Naive thymus-derived CD4-positive, alpha-beta T cell (primary cell): ENCODE results near the gene KLHDC9. TPM values are rescaled to one million over a fixed set of nuclear protein-coding genes. Genes with fewer than 3 reads are reported as not detected.
A peak's percentile ranks its signal among the peaks of the same experiment; 100 is the strongest.

Source experiments
- ATAC-seq: fragments of 150-1000 bp; cut with Tn5 transposase; 2 replicates; pipeline ENCODE4 v1.10.0; 2021; ENCODE audit warnings: mild to moderate bottlenecking, moderate library complexity
- CTCF ChIA-PET: fragments of 350-600 bp; sonication (Branson Sonifier 250); formaldehyde crosslinking; loops from one replicate; lab custom pipeline; 2021; ENCODE audit warnings: antibody characterized with exemption; lab: Charles Lee
- POLR2A ChIA-PET: fragments of 350-600 bp; sonication (Branson Sonifier 250); formaldehyde crosslinking; loops from one replicate; lab custom pipeline; 2021; ENCODE audit warnings: antibody characterized with exemption, inconsistent platforms; lab: Charles Lee
- DNase-seq, 9 donors: peaks; one replicate each; pipeline versions ENCODE4 v3.0.0 to v3.0.0-alpha.2; 2020 to 2022; ENCODE audit warnings: mixed read lengths in 1 of 9
- H3K27ac ChIP-seq: one replicate; pipeline ENCODE4 v1.7.0; 2013; ENCODE audit warnings: mild to moderate bottlenecking, low read depth, low read length, moderate library complexity
- H3K27me3 ChIP-seq, 2 donors: one replicate each; pipeline ENCODE4 v1.7.0; 2013; ENCODE audit warnings: low read length in 2 of 2, mild to moderate bottlenecking in 2 of 2, moderate library complexity in 2 of 2; ENCODE audit not compliant: control insufficient read depth in 2 of 2, insufficient read depth in 2 of 2
- H3K36me3 ChIP-seq, 3 experiments: 1 replicate in 2 of 3; 2 replicates in 1 of 3; pipeline ENCODE4 v1.7.0; 2013; ENCODE audit warnings: low read length in 3 of 3, mild to moderate bottlenecking in 3 of 3, moderate library complexity in 1 of 3; ENCODE audit not compliant: insufficient read depth in 3 of 3, control insufficient read depth in 2 of 3
- H3K4me1 ChIP-seq, 2 donors: one replicate each; pipeline ENCODE4 v1.7.0; 2013; ENCODE audit warnings: low read length in 2 of 2, mild to moderate bottlenecking in 2 of 2, moderate library complexity in 1 of 2; ENCODE audit not compliant: control insufficient read depth in 2 of 2, insufficient read depth in 2 of 2
- H3K4me3 ChIP-seq: 2 replicates; pipeline ENCODE4 v1.7.0; 2013; ENCODE audit warnings: mild to moderate bottlenecking, low read length
- H3K9me3 ChIP-seq, 3 experiments: 1 replicate in 2 of 3; 2 replicates in 1 of 3; pipeline ENCODE4 v1.7.0; 2013; ENCODE audit warnings: low read length in 3 of 3; ENCODE audit not compliant: control insufficient read depth in 2 of 3
- H3K27ac Mint-ChIP-seq, 9 donors: one replicate each; pipeline ENCODE4 v1.8.0; 2020 to 2022; ENCODE audit warnings: mixed read lengths in 9 of 9, mild to moderate bottlenecking in 8 of 9, moderate library complexity in 5 of 9, inconsistent platforms in 2 of 9
- H3K27me3 Mint-ChIP-seq, 5 donors: one replicate each; pipeline ENCODE4 v1.8.0; 2021 to 2022; ENCODE audit warnings: mixed read lengths in 5 of 5, mild to moderate bottlenecking in 1 of 5
- H3K36me3 Mint-ChIP-seq, 5 donors: one replicate each; pipeline ENCODE4 v1.8.0; 2020 to 2022; ENCODE audit warnings: mixed read lengths in 5 of 5, mild to moderate bottlenecking in 3 of 5, inconsistent platforms in 1 of 5
- H3K4me1 Mint-ChIP-seq, 7 donors: one replicate each; pipeline ENCODE4 v1.8.0; 2020 to 2022; ENCODE audit warnings: mixed read lengths in 7 of 7, mild to moderate bottlenecking in 3 of 7, inconsistent platforms in 1 of 7
- H3K4me3 Mint-ChIP-seq, 10 donors: one replicate each; pipeline ENCODE4 v1.8.0; 2020 to 2022; ENCODE audit warnings: mild to moderate bottlenecking in 10 of 10, mixed read lengths in 10 of 10, moderate library complexity in 6 of 10, inconsistent platforms in 2 of 10
- H3K9me3 Mint-ChIP-seq, 11 donors: one replicate each; pipeline ENCODE4 v1.8.0; 2020 to 2022; ENCODE audit warnings: mixed read lengths in 11 of 11, mild to moderate bottlenecking in 4 of 11, inconsistent platforms in 1 of 11, moderate library complexity in 1 of 11
- intact Hi-C, 2 donors: fragments of 100-400 bp; cut with micrococcal nuclease; formaldehyde crosslinking; loops; one replicate each; pipeline ENCODE4 v1.15.1; 2023
- polyA plus RNA-seq, 2 donors: library from polyadenylated mRNA; unstranded; fragments of 300-500 nt; fragmentation: Illumina TruSeq; gene quantifications; one replicate each; pipeline ENCODE4 v1.2.3, GENCODE V29; 2021
- total RNA-seq, 6 experiments: library from RNA in 5 of 6; stranded (reverse) in 5 of 6; gene quantifications; 1 replicate in 5 of 6; 2 replicates in 1 of 6; pipeline ENCODE4 v1.2.3 and lab custom pipeline; 2021 to 2026

KLHDC9 gene, protein sequence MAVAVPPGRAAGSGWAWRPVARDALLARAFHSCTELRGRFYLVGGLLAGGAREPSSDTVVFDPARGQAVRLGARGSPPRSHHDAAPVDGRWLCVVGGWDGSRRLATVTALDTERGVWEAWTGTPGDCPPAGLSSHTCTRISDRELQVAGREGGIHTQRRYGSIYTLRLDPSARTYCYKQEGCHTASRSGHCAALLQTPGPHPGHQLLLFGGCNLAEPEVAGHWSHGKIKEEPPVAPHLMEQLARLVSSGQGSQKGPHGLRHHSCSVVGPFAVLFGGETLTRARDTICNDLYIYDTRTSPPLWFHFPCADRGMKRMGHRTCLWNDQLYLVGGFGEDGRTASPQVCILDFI
- total RNA-seq: 1 to 10 TPM in 1 of 5 experiments, under 1 TPM in 1, not detected in 3; 0.40 to 1.1 TPM
- polyA plus RNA-seq: under 1 TPM in 1 of 2 donors, not detected in 1; 0.74 TPM
- total RNA-seq (lab: John Stamatoyannopoulos, UW): not detected

DNA sequence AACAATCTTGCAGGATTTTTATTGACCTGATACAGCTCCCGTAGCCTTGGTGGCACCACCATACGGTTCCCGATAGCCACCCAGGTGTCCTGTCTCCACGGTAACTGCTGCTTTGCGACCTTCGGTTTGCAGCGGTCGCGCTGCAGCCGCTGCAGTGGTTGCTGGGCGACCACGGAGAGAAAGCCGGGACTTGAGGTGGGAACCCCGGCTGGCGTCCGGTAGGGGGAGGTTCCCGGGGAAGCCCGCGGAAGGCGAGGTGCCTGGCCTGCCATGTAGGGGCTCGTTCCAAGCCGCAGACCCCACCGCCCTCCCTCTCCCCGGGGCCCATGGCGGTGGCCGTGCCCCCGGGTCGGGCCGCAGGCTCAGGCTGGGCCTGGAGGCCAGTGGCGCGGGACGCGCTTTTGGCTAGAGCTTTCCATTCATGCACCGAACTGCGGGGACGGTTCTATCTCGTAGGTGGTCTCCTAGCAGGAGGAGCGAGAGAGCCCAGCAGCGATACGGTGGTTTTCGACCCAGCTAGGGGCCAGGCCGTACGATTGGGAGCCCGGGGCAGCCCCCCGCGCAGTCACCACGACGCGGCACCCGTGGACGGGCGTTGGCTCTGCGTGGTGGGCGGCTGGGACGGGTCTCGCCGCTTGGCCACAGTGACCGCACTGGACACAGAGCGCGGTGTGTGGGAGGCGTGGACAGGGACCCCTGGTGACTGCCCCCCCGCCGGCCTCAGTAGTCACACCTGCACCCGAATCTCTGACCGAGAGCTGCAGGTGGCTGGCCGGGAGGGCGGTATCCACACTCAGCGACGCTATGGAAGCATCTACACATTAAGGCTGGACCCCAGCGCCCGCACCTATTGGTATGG, at the start of gene KLHDC9:
KLHDC9 (plus strand) TSS at position 152 of the 859 bp plus-strand sequence; CDS start at position 327, 175 bp downstream.
- Mint-ChIP-seq H3K27me3 (peaks cover 0 to 12% (median 0%) of the 10 kb centered on the region in 5 donors), H3K36me3 (peaks cover 0 to 13% (median 5%) of the 10 kb centered on the region in 5 donors), H3K27ac (peak within 1 kb of the TSS; percentile 87 to 100 (median 96)), H3K4me1 (peaks cover 18 to 40% (median 23%) of the 10 kb centered on the region in 7 donors), H3K4me3 (peak within 1 kb of the TSS; percentile 81 to 94 (median 90)), H3K9me3 (peaks cover 0 to 10% (median 0%) of the 10 kb centered on the region in 11 donors)
- peak within 1 kb of the TSS; percentile 81 for H3K4me3 ChIP-seq
- peaks cover 0 to 25% (median 7%) of the 10 kb centered on the region in 3 experiments for H3K36me3 ChIP-seq
- ATAC-seq (peak; percentile 57), DNase-seq (peak; percentile 29 to 68 (median 42))
- H3K27me3 ChIP-seq: no peaks in the 10 kb centered on the region
- peaks cover 9 to 11% of the 10 kb centered on the region in 2 donors for H3K4me1 ChIP-seq
- ChIA-PET POLR2A (interaction anchor here (0.5 to 7.4 kb wide), 19 partner anchors 13 to 431 kb away, joined by 3 to 106 read pairs (median 4); partner anchors contain the start of genes ARHGAP30, F11R, NIT1 and PFDN2), CTCF (interaction anchor here (0.6 to 7.4 kb wide), 21 partner anchors 10 to 261 kb away, joined by 3 to 123 read pairs (median 5); partner anchors contain the start of genes ARHGAP30, F11R, TSTD1 and USF1)
- H3K9me3 ChIP-seq: no peaks in the 10 kb centered on the region
- peak within 1 kb of the TSS; percentile 47 for H3K27ac ChIP-seq
- intact Hi-C loops: loop anchor here in 1 of 2 donors (1.0 to 2.0 kb wide), 3 partner anchors 20 to 262 kb away; partner anchors contain the start of genes NIT1 and PFDN2

DNA sequence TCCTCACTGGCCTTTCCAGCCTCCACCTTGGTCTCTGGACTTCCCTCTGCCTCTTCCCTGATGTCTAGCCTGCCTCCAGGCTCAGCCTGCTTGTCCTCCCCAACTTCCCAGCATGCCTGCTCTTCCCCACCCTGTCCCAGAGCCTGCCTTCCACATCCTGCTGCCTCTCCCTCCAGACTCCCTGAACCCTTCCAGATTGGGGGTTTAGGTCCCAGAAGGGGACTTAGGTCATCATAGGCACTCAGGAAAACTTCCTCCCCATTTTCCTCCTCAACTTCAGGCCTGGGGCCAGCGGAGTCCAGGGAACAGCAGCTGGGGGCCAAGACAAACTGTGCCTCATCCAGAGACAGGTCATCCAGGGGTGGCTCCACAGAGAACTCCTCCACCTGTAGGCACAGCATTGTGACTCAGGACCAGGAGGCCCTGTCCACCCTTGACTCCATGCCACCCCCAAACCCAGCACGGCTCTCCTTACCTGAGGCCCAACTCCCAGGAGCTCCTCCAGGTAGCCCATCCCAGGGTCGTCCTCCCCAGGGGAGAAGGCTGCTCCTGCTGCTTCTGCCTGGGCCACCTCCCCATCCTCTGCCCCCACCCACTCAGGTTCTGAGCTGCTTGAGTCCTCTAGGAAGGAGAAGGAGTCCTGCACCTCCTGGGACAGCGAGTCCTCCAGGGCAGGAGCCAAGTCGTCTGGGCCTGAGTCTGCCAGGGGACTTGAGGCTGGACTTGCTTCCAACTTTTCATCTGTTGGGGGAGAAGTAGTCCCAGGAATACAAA, 49.0 kb upstream of the KLHDC9 start:
- H3K4me1 ChIP-seq: peaks cover 14% of the 10 kb centered on the region in 2 donors
- Mint-ChIP-seq H3K4me3 (peak overlapping the region in 1 of 10 donors; percentile 79), H3K36me3 (peaks cover 12 to 58% (median 27%) of the 10 kb centered on the region in 5 donors), H3K9me3 (no peaks in the 10 kb centered on the region), H3K4me1 (peaks cover 31 to 46% (median 33%) of the 10 kb centered on the region in 7 donors), H3K27me3 (no peaks in the 10 kb centered on the region), H3K27ac (peak overlapping the region in 8 of 9 donors; percentile 36 to 88 (median 64))
- DNase-seq (no peak), ATAC-seq (no peak)
- no peak overlapping the region for H3K27ac ChIP-seq
- H3K9me3 ChIP-seq: no peaks in the 10 kb centered on the region
- CTCF ChIA-PET: interaction anchor here (0.5 to 1.5 kb wide), 3 partner anchors 7 to 80 kb away, joined by 3 read pairs; no protein-coding TSS in a partner anchor
- POLR2A ChIA-PET: interaction anchor here (0.9 to 16.0 kb wide), 3 partner anchors 10 to 20 kb away, joined by 3 to 377 read pairs (median 3); partner anchors contain the start of genes ARHGAP30 and TSTD1
- H3K27me3 ChIP-seq: no peaks in the 10 kb centered on the region
- H3K36me3 ChIP-seq: peaks cover 41 to 71% (median 46%) of the 10 kb centered on the region in 3 experiments
- no peak overlapping the region for H3K4me3 ChIP-seq
- intact Hi-C loops: loop anchor here (5.0 to 10.0 kb wide), 4 partner anchors 176 to 784 kb away; partner anchors contain the start of genes APOA2 (in 1 of the 2), COPA (in 1 of the 2), DCAF8 (in 1 of the 2) and NCSTN (in 1 of the 2)

DNA sequence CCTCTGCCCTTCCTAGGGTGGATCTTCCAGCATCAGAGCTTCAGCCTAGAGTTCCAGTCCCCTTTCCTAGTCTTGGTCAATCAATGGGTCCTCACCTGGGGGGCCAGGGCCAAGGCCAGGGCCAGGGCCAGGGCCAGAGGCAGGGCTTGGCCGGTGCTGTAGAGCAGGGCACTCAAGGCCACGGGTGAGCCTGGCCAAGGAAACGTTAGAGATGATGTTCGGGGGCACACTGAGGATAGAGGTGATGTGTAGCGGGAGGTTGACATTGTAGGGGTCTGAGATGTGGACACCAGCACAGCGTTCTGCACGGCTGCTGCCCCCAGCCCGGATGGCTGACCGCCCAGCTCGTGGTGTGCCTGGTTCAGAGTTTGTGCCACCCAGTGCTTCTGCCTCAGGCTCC, 46.9 kb upstream of the KLHDC9 start:
- Histone ChIP-seq H3K27ac (no peak overlapping the region), H3K36me3 (peaks cover 57 to 81% (median 59%) of the 10 kb centered on the region in 3 experiments), H3K4me1 (peaks cover 5 to 9% of the 10 kb centered on the region in 2 donors), H3K4me3 (no peak overlapping the region), H3K27me3 (no peaks in the 10 kb centered on the region), H3K9me3 (no peaks in the 10 kb centered on the region)
- peaks cover 8 to 64% (median 31%) of the 10 kb centered on the region in 5 donors for H3K36me3 Mint-ChIP-seq
- peak overlapping the region in 3 of 9 donors; percentile 47 to 62 (median 55) for H3K27ac Mint-ChIP-seq
- H3K4me1 Mint-ChIP-seq: peaks cover 26 to 37% (median 29%) of the 10 kb centered on the region in 7 donors
- intact Hi-C loops: no loop called here
- ATAC-seq: no peak
- H3K9me3 Mint-ChIP-seq: no peaks in the 10 kb centered on the region
- H3K4me3 Mint-ChIP-seq: no peak overlapping the region
- H3K27me3 Mint-ChIP-seq: no peaks in the 10 kb centered on the region
- POLR2A ChIA-PET: interaction anchor here (0.6 to 16.0 kb wide), 6 partner anchors 10 to 92 kb away, joined by 3 to 377 read pairs (median 4); partner anchors contain the start of gene ARHGAP30
- no peak for DNase-seq
- CTCF ChIA-PET: interaction anchor here (0.9 kb wide), 1 partner anchor 46 kb away, joined by 6 read pairs; no protein-coding TSS in a partner anchor

DNA sequence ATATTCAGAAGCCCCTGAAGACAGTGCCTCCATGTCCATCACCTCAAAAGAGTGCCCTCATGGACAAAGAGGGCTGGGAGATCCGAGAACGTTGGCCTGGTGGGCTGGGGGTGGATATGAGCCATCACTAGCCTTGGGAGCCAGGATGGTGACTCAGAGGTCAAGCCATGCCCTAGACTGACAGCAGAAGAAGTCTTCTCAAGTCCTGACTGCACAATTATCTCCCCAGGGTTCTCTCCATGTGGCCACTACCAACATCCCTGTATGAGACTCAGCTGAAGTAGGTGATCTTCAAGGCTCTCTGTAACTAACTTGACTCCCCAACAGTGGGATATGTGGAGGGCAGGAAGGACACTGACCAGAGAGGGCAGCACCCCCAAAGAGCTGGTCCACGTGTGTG, 45.3 kb upstream of the KLHDC9 start:
- POLR2A ChIA-PET: interaction anchor here (1.2 to 16.0 kb wide), 3 partner anchors 16 to 45 kb away, joined by 3 to 377 read pairs (median 36); partner anchors contain the start of genes ARHGAP30 and KLHDC9
- ATAC-seq: no peak

DNA sequence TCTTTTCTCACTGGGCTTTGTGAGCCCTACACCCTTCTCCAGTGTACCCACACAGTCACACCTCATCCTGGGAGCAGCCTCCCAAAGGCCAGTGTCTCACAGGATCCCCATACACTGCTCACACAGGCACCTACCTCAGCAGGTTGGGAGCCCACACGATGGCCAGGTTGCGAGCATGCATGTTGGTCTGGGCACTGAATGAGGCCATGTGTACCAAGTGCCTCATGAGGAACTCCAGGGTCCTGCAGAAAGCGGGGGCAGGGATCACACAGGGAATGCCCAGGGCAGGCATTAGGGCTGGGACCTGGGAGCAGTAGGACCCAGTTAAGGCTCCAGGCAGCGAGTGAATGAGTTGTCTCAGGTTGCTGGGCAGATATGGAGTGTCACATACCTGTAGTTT, 43.9 kb upstream of the KLHDC9 start:
- intact Hi-C loops: no loop called here
- H3K27me3 ChIP-seq: no peaks in the 10 kb centered on the region
- H3K4me3 Mint-ChIP-seq: no peak overlapping the region
- CTCF ChIA-PET: interaction anchor here (1.2 to 2.0 kb wide), 5 partner anchors 11 to 42 kb away, joined by 3 to 6 read pairs (median 3); partner anchors contain the start of gene ARHGAP30
- H3K9me3 Mint-ChIP-seq: no peaks in the 10 kb centered on the region
- peaks cover 0 to 4% of the 10 kb centered on the region in 2 donors for H3K4me1 ChIP-seq
- H3K36me3 Mint-ChIP-seq: peaks cover 5 to 62% (median 28%) of the 10 kb centered on the region in 5 donors
- no peak overlapping the region for H3K4me3 ChIP-seq
- H3K36me3 ChIP-seq: peaks cover 69 to 89% (median 70%) of the 10 kb centered on the region in 3 experiments
- peaks cover 16 to 34% (median 30%) of the 10 kb centered on the region in 7 donors for H3K4me1 Mint-ChIP-seq
- POLR2A ChIA-PET: interaction anchor here (0.5 to 5.9 kb wide), 7 partner anchors 8 to 874 kb away, joined by 3 to 36 read pairs (median 4); partner anchors contain the start of genes ARHGAP30, TSTD1 and USF1
- no peaks in the 10 kb centered on the region for H3K9me3 ChIP-seq
- peak overlapping the region; percentile 19 for H3K27ac ChIP-seq
- H3K27ac Mint-ChIP-seq: peak overlapping the region in 3 of 9 donors; percentile 17 to 69 (median 41)
- no peaks in the 10 kb centered on the region for H3K27me3 Mint-ChIP-seq
- DNase-seq (no peak), ATAC-seq (no peak)

More for the DNA sequence above, 45.3 kb upstream of the KLHDC9 start:
- H3K27ac Mint-ChIP-seq: peak overlapping the region in 6 of 9 donors; percentile 11 to 84 (median 59)
- no peak overlapping the region for H3K4me3 Mint-ChIP-seq
- CTCF ChIA-PET: no interaction called here
- Histone ChIP-seq H3K27me3 (no peaks in the 10 kb centered on the region), H3K9me3 (no peaks in the 10 kb centered on the region), H3K4me1 (peaks cover 0 to 4% of the 10 kb centered on the region in 2 donors), H3K4me3 (no peak overlapping the region), H3K36me3 (peaks cover 70 to 94% (median 72%) of the 10 kb centered on the region in 3 experiments), H3K27ac (peak overlapping the region; percentile 14)
- H3K36me3 Mint-ChIP-seq: peaks cover 13 to 71% (median 37%) of the 10 kb centered on the region in 5 donors
- intact Hi-C loops: no loop called here
- DNase-seq: no peak
- H3K4me1 Mint-ChIP-seq: peaks cover 24 to 38% (median 32%) of the 10 kb centered on the region in 7 donors
- H3K9me3 Mint-ChIP-seq: no peaks in the 10 kb centered on the region
- no peaks in the 10 kb centered on the region for H3K27me3 Mint-ChIP-seq
